ENCODE measurements around the gene GMPR. TPM values are rescaled to one million over a fixed set of nuclear protein-coding genes. Genes with fewer than 3 reads are reported as not detected.

Gene GMPR
- total RNA-seq, 2 experiments from 2014 or later = 3.4 to 4.0 TPM

GRCh38 chr6:16292942-16293341 lies 54.6 kb downstream of the GMPR start:
- DNase-seq = no peak
- CTCF ChIA-PET = no interaction called here
- no peaks in the 10 kb centered on the region for H3K9me3 Mint-ChIP-seq
- H3K27ac Mint-ChIP-seq = no peak overlapping the region
- no peaks in the 10 kb centered on the region for H3K36me3 Mint-ChIP-seq (ENCODE audit: low read depth)
- H3K4me3 Mint-ChIP-seq = no peak overlapping the region
- no peaks in the 10 kb centered on the region for H3K27me3 Mint-ChIP-seq
- POLR2A ChIA-PET = no interaction called here
- H3K4me1 Mint-ChIP-seq = no peaks in the 10 kb centered on the region

GRCh38 chr6:16294371-16294770 lies 56.0 kb downstream of the GMPR start:
- ChIA-PET POLR2A (no interaction called here), CTCF (no interaction called here)
- Mint-ChIP-seq H3K27me3 (no peaks in the 10 kb centered on the region), H3K36me3 (ENCODE audit: low read depth) (no peaks in the 10 kb centered on the region), H3K27ac (no peak overlapping the region), H3K4me1 (no peaks in the 10 kb centered on the region), H3K9me3 (no peaks in the 10 kb centered on the region), H3K4me3 (no peak overlapping the region)
- no peak for DNase-seq

- Mint-ChIP-seq H3K27me3 (no peaks in the 10 kb centered on the region), H3K36me3 (ENCODE audit: low read depth) (no peaks in the 10 kb centered on the region), H3K27ac (no peak overlapping the region), H3K4me3 (no peak overlapping the region), H3K9me3 (no peaks in the 10 kb centered on the region), H3K4me1 (no peaks in the 10 kb centered on the region)
- ChIA-PET POLR2A (no interaction called here), CTCF (no interaction called here)
- no peak for DNase-seq
Observed at GRCh38 chr6:16295060-16295459, 56.7 kb downstream of the GMPR start.

DNA sequence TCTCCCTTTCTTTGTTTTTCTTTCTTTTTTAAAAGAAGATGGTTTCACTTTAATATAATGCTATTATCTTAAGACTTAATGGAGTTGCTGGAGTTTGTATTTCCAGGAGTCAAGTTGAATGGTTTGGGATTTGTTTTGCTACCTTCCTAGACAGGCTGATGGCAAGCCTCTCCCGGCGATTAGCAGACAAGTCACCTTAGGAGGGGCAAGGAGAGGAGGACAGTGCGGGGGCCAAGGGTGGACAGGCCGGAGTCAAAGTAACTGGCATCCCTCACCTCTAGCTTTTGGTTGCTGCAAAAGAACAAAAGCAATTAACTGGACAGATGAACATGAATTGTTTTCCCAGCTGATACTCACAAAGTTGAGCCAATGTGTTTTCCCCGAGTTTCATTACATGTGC lies 57.1 kb downstream of the GMPR start:
- no peaks in the 10 kb centered on the region for H3K27me3 Mint-ChIP-seq
- no peaks in the 10 kb centered on the region for H3K9me3 Mint-ChIP-seq
- no peaks in the 10 kb centered on the region for H3K36me3 Mint-ChIP-seq (ENCODE audit: low read depth)
- CTCF ChIA-PET = no interaction called here
- no peak overlapping the region for H3K27ac Mint-ChIP-seq
- H3K4me3 Mint-ChIP-seq = no peak overlapping the region
- POLR2A ChIA-PET = no interaction called here
- H3K4me1 Mint-ChIP-seq = no peaks in the 10 kb centered on the region
- no peak for DNase-seq

DNA sequence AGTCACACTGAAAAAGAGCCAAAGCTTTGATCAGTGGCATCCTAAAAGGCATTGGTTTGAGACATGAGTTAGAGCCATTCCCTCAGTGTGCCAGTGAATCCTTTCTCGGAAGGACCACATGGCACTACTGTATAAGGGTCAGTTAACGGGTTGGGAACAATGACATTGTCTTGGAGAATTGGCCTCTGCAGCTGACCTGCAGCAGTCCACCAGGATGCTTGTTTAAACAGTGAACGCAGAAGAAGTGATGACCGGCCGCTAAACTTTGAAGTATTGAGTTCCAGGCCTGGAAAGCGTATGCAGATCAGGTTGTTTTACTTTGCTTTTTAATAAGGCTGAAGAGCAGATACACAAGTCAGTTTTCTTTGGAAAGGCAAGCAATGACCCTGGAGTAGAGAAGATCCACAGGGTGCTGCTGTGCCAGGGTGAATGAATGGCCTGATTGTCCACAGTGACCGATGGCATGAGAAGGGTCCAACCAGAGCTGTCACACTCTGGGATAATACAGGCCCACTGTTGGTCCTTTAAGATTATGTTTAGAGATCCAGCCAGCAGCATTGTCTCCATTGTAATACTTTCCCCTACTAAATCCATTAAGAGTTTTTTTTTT lies 57.8 kb downstream of the GMPR start:
- ChIA-PET CTCF (no interaction called here), POLR2A (no interaction called here)
- H3K4me1 Mint-ChIP-seq = no peaks in the 10 kb centered on the region
- no peak overlapping the region for H3K4me3 Mint-ChIP-seq
- no peaks in the 10 kb centered on the region for H3K9me3 Mint-ChIP-seq
- no peak for DNase-seq
- H3K27me3 Mint-ChIP-seq = no peaks in the 10 kb centered on the region
- H3K27ac Mint-ChIP-seq = no peak overlapping the region
- H3K36me3 Mint-ChIP-seq (ENCODE audit: low read depth) = peaks cover 3% of the 10 kb centered on the region

- ChIA-PET POLR2A (no interaction called here), CTCF (no interaction called here)
- no peak for DNase-seq
- H3K4me1 Mint-ChIP-seq = no peaks in the 10 kb centered on the region
- no peak overlapping the region for H3K4me3 Mint-ChIP-seq
- H3K27me3 Mint-ChIP-seq = no peaks in the 10 kb centered on the region
- H3K9me3 Mint-ChIP-seq = no peaks in the 10 kb centered on the region
- peaks cover 21% of the 10 kb centered on the region for H3K36me3 Mint-ChIP-seq (ENCODE audit: low read depth)
- H3K27ac Mint-ChIP-seq = no peak overlapping the region
Observed at GRCh38 chr6:16299861-16300260, 61.5 kb downstream of the GMPR start.

DNA sequence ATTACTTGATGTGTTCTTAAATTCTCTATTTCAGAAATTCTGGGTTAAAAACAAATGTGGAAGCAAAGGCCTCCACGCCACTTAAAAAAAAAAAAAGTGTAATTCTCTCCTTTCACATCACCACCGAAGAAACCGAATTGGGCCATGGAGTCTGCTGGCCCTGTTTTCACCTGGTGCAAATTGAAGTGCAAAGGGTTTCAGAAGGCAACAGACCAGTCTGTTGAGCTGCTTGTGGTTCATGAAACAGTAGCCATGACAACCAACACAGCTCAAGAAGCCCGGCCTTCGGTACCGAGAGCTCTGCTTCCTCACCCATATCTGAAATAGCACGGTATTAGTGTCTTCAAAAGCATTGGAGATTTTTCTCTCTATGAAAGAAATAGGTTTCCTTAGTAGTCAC lies 63.1 kb downstream of the GMPR start:
- Mint-ChIP-seq H3K9me3 (no peaks in the 10 kb centered on the region), H3K4me3 (no peak overlapping the region), H3K36me3 (ENCODE audit: low read depth) (peaks cover 35% of the 10 kb centered on the region), H3K27ac (no peak overlapping the region), H3K27me3 (no peaks in the 10 kb centered on the region), H3K4me1 (peaks cover 3% of the 10 kb centered on the region)
- ChIA-PET POLR2A (no interaction called here), CTCF (interaction anchor here (1.0 kb wide), 1 partner anchor 15 kb away, joined by 5 read pairs; no protein-coding TSS in a partner anchor)
- DNase-seq = no peak

DNA sequence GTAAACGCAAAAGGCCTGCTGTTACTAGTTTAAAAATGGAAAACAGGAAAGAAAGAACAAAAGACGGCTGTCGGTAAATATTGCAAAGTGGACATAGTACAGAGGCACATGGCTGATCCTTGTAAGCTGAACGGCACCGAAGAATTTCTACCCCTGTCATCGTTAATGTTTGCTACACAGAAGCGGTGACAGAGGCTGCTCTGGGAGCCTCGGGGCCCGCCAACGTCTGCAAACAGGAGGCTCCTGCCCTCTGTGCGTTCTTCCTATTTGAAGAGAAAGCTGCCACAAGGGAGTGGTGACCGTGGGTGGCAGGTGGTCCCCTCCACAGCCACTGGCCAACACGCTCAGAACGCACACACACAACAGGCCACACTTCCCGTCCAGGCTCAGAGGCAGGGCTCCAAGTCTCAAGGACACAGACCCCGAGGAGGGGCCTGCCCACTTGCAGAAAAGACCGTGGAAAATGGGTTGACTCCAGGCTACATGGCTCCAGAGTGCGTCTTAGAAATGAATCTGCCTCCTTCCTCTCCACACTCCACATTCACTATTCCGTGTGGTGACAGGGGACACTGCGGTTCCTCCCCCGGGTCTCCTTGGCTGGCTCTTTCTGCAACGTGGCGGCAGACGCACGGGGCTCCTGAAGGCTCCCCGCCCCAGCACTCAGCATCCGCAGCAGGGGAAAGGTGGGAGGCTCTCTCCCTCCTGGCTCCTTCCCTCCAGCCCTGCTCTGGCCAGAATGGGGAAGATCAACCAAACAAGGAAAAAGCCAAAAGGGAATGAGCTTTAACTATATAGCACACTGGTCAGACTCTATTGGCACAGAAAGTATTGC lies 64.5 kb downstream of the GMPR start:
- no peak for DNase-seq
- peaks cover 44% of the 10 kb centered on the region for H3K36me3 Mint-ChIP-seq (ENCODE audit: low read depth)
- ChIA-PET CTCF (interaction anchor here (0.7 kb wide), 1 partner anchor 29 kb away, joined by 3 read pairs; no protein-coding TSS in a partner anchor), POLR2A (interaction anchor here (0.6 kb wide), 1 partner anchor 39 kb away, joined by 3 read pairs; no protein-coding TSS in a partner anchor)
- H3K27ac Mint-ChIP-seq = no peak overlapping the region
- peaks cover 3% of the 10 kb centered on the region for H3K4me1 Mint-ChIP-seq
- no peaks in the 10 kb centered on the region for H3K27me3 Mint-ChIP-seq
- no peaks in the 10 kb centered on the region for H3K9me3 Mint-ChIP-seq
- H3K4me3 Mint-ChIP-seq = no peak overlapping the region

GRCh38 chr6:16305246-16305725 lies 66.9 kb downstream of the GMPR start:
- CTCF ChIA-PET = no interaction called here
- no peak for DNase-seq
- H3K4me1 Mint-ChIP-seq = peaks cover 3% of the 10 kb centered on the region
- POLR2A ChIA-PET = no interaction called here
- H3K9me3 Mint-ChIP-seq = no peaks in the 10 kb centered on the region
- H3K4me3 Mint-ChIP-seq = no peak overlapping the region
- H3K36me3 Mint-ChIP-seq (ENCODE audit: low read depth) = peaks cover 56% of the 10 kb centered on the region
- no peak overlapping the region for H3K27ac Mint-ChIP-seq
- no peaks in the 10 kb centered on the region for H3K27me3 Mint-ChIP-seq

- no peak for DNase-seq
- Mint-ChIP-seq H3K36me3 (ENCODE audit: low read depth) (peaks cover 53% of the 10 kb centered on the region), H3K4me3 (no peak overlapping the region), H3K27ac (no peak overlapping the region), H3K27me3 (no peaks in the 10 kb centered on the region), H3K4me1 (peaks cover 3% of the 10 kb centered on the region), H3K9me3 (no peaks in the 10 kb centered on the region)
- ChIA-PET CTCF (no interaction called here), POLR2A (no interaction called here)
Observed at GRCh38 chr6:16305788-16306187, 67.4 kb downstream of the GMPR start.

- Mint-ChIP-seq H3K27me3 (no peaks in the 10 kb centered on the region), H3K4me3 (no peak overlapping the region), H3K9me3 (no peaks in the 10 kb centered on the region), H3K36me3 (ENCODE audit: low read depth) (peaks cover 53% of the 10 kb centered on the region), H3K27ac (no peak overlapping the region), H3K4me1 (peaks cover 3% of the 10 kb centered on the region)
- ChIA-PET POLR2A (no interaction called here), CTCF (no interaction called here)
- no peak for DNase-seq
Observed at GRCh38 chr6:16306334-16306733, 67.9 kb downstream of the GMPR start.

GRCh38 chr6:16311763-16312162 lies 73.4 kb downstream of the GMPR start:
- H3K9me3 Mint-ChIP-seq = no peaks in the 10 kb centered on the region
- H3K27ac Mint-ChIP-seq = no peak overlapping the region
- peaks cover 22% of the 10 kb centered on the region for H3K36me3 Mint-ChIP-seq (ENCODE audit: low read depth)
- H3K27me3 Mint-ChIP-seq = no peaks in the 10 kb centered on the region
- no peak for DNase-seq
- CTCF ChIA-PET = interaction anchor here (0.6 kb wide), 1 partner anchor 461 kb away, joined by 4 read pairs; no protein-coding TSS in a partner anchor
- peaks cover 3% of the 10 kb centered on the region for H3K4me1 Mint-ChIP-seq
- POLR2A ChIA-PET = no interaction called here
- no peak overlapping the region for H3K4me3 Mint-ChIP-seq

- peaks cover 18% of the 10 kb centered on the region for H3K36me3 Mint-ChIP-seq (ENCODE audit: low read depth)
Observed at GRCh38 chr6:16313732-16314131, 75.3 kb downstream of the GMPR start.

DNA sequence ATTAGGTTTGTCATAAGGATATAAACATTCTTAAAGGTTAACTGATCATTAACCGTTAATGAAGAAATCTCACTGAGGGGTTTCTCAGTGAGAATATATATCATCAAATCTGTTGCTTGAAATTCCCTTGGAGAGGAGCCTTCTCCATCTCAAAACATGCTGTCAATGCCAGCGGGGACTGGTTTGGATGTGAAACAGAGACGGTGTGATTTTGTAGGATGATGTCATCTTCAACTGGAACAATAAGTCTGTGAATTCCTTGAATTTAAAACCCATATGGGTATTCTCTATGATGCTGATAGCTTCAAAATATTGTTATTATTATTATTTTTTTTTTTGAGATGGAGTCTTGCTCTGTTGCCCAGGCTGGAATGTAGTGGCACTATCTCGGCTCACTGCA lies 75.9 kb downstream of the GMPR start:
- H3K4me3 Mint-ChIP-seq = no peak overlapping the region
- peaks cover 15% of the 10 kb centered on the region for H3K36me3 Mint-ChIP-seq (ENCODE audit: low read depth)
- no peaks in the 10 kb centered on the region for H3K27me3 Mint-ChIP-seq
- peaks cover 26% of the 10 kb centered on the region for H3K4me1 Mint-ChIP-seq
- DNase-seq = no peak
- POLR2A ChIA-PET = no interaction called here
- CTCF ChIA-PET = no interaction called here
- no peaks in the 10 kb centered on the region for H3K9me3 Mint-ChIP-seq
- no peak overlapping the region for H3K27ac Mint-ChIP-seq

More at GRCh38 chr6:16313732-16314131, 75.3 kb downstream of the GMPR start:
- H3K27me3 Mint-ChIP-seq = no peaks in the 10 kb centered on the region
- CTCF ChIA-PET = interaction anchor here (1.1 kb wide), 1 partner anchor 66 kb away, joined by 3 read pairs; no protein-coding TSS in a partner anchor
- DNase-seq = no peak
- POLR2A ChIA-PET = no interaction called here
- H3K4me3 Mint-ChIP-seq = no peak overlapping the region
- peaks cover 21% of the 10 kb centered on the region for H3K4me1 Mint-ChIP-seq
- H3K9me3 Mint-ChIP-seq = no peaks in the 10 kb centered on the region
- no peak overlapping the region for H3K27ac Mint-ChIP-seq
